Esophagus squamous epithelium (tissue), 5 donors: ENCODE data around the gene TFEB. TPM values are rescaled to one million over a fixed set of nuclear protein-coding genes. Genes with fewer than 3 reads are reported as not detected.

Experiments used
- DNase-seq: peaks from one replicate; lab custom pipeline; 2025; lab: John Stamatoyannopoulos, UW
- H3K27ac ChIP-seq, 4 donors: fragments of 200-600 bp; sonication (generic); one replicate each; pipeline ENCODE4 v1.5.1; 2016 to 2019; ENCODE audit warnings: mild to moderate bottlenecking in 1 of 4
- H3K27me3 ChIP-seq, 4 donors: fragments of 200-600 bp; sonication (generic); 1 replicate in 3 of 4; 2 replicates in 1 of 4; pipeline versions ENCODE4 v1.5.1 to v1.6.0; 2017 to 2021; ENCODE audit warnings: antibody characterized with exemption in 1 of 4
- H3K36me3 ChIP-seq, 3 donors: fragments of 200-600 bp; sonication (generic); one replicate each; pipeline ENCODE4 v1.5.1; 2016 to 2019
- H3K4me1 ChIP-seq, 3 donors: fragments of 200-600 bp; sonication (generic); one replicate each; pipeline ENCODE4 v1.5.1; 2017 to 2019
- H3K4me3 ChIP-seq, 4 donors: fragments of 200-600 bp; sonication (generic); 1 replicate in 3 of 4; 2 replicates in 1 of 4; pipeline ENCODE4 v1.5.1; 2016 to 2019; ENCODE audit warnings: mild to moderate bottlenecking in 2 of 4, moderate library complexity in 1 of 4
- H3K9me3 ChIP-seq, 3 donors: fragments of 200-600 bp; sonication (generic); one replicate each; pipeline ENCODE4 v1.5.1; 2016 to 2019
- CTCF ChIP-seq, 6 experiments: fragments of 450-650 bp in 4 of 6; fragments of 200-600 bp in 2 of 6; sonication (generic) in 2 of 6; IDR thresholded peaks; one replicate each; pipeline ENCODE4 v1.5.1; 2016 to 2019; ENCODE audit warnings: antibody characterized with exemption in 6 of 6, mild to moderate bottlenecking in 4 of 6, moderate library complexity in 4 of 6
- POLR2A ChIP-seq, 4 donors: fragments of 450-650 bp; IDR thresholded peaks; one replicate each; pipeline ENCODE4 v1.6.1; 2017; ENCODE audit warnings: antibody characterized with exemption in 4 of 4, mild to moderate bottlenecking in 4 of 4, moderate library complexity in 3 of 4
- WGBS, 2 donors: methylation state at CpG; one replicate each; pipeline ENCODE4 v1.1.5; 2018; 5-methylcytosine and 5-hydroxymethylcytosine counted together
- intact Hi-C: fragments of 100-400 bp; cut with DNase I; formaldehyde crosslinking; loops from one replicate; pipeline ENCODE4 v1.15.0; 2022
- total RNA-seq, 4 donors: library from RNA; depleted of rRNA; stranded (reverse); fragments of >200 nt; gene quantifications; one replicate each; pipeline ENCODE4 v1.1.0, GENCODE V29; 2016
- donor health status: DM: yes; HTN: yes; CAD: no.

Gene TFEB
- total RNA-seq, 4 donors from 2014 or later = 7.0 to 17.5 (median 13.4) TPM

DNA sequence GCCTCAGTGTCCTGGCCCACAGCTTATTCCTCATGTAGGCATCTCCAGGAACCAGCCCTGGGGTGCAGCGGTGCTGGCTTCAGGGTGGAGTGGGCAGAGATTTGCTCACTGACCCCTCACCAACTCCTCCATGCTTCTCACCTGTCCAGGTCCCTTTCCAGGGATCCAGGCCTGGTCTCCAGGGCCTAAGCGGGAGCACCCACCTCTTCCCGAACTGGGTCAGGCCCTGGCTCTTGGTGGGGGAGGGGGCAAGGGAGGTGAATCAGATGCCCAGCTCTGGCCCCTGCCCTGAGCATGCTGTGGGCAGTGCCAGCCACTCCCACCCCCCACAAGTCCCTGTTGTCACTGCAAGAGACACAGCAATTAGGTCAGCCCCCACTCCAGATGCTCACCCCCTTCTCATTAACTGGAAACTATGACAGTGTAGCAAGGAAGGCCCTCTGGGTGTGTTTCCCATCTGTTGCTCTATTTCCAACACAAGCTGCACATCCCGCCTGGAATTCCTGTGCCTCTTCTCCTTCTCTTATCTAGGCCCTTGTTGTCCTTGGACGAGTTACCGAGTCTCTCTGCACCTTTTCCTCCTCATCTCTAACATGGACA is 60.1 kb downstream of the TFEB start:
- Histone ChIP-seq H3K4me1 (no peaks in the 10 kb centered on the region), H3K27ac (no peak overlapping the region), H3K27me3 (peaks cover 0 to 10% (median 0%) of the 10 kb centered on the region in 4 donors), H3K4me3 (no peak overlapping the region), H3K9me3 (no peaks in the 10 kb centered on the region), H3K36me3 (no peaks in the 10 kb centered on the region)
- intact Hi-C loops = no loop called here
- WGBS, 2 donors = 76 to 84% methylated on average over 4 to 5 of the region's 6 CpGs
- TF ChIP-seq POLR2A (IDR thresholded peaks at IDR 0.05) = no peak
- no peak for TF ChIP-seq CTCF (IDR thresholded peaks at IDR 0.05)
- DNase-seq = no peak

- H3K36me3 ChIP-seq = no peaks in the 10 kb centered on the region
- intact Hi-C loops = no loop called here
- H3K4me1 ChIP-seq = no peaks in the 10 kb centered on the region
- no peak overlapping the region for H3K4me3 ChIP-seq
- H3K27ac ChIP-seq = no peak overlapping the region
- DNase-seq = no peak
- no peaks in the 10 kb centered on the region for H3K9me3 ChIP-seq
- peaks cover 0 to 10% (median 0%) of the 10 kb centered on the region in 4 donors for H3K27me3 ChIP-seq
- 84 to 86% methylated on average over 3 to 7 of the region's 7 CpGs for WGBS, 2 donors
- TF ChIP-seq POLR2A (IDR thresholded peaks at IDR 0.05) (no peak), CTCF (IDR thresholded peaks at IDR 0.05) (no peak)
Observed at GRCh38 chr6:41674231-41675000, 61.0 kb downstream of the TFEB start.

DNA sequence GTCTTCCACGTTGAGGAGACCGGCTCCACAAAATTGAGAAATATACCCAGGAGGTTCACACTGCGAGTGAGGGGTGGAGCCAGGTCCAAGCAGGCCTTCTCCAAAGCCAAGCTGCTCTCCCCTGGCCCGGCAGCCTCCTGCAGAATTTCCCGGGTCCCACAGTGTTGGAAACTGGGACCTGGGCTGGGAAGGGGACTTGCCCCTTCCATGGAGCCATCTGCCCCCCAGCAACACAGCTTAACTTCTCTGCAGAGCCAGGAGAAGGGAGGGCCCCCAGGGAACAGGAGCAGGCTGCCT is 61.8 kb downstream of the TFEB start:
- TF ChIP-seq POLR2A (IDR thresholded peaks at IDR 0.05) = no peak
- WGBS, 2 donors = 87% methylated on average over 3 of the region's 5 CpGs; no CpG with 5 or more reads in 1 of the 2 donors
- H3K4me1 ChIP-seq = no peaks in the 10 kb centered on the region
- H3K36me3 ChIP-seq = no peaks in the 10 kb centered on the region
- no peak overlapping the region for H3K4me3 ChIP-seq
- no peak overlapping the region for H3K27ac ChIP-seq
- no peak for DNase-seq
- peaks cover 0 to 10% (median 0%) of the 10 kb centered on the region in 4 donors for H3K27me3 ChIP-seq
- H3K9me3 ChIP-seq = no peaks in the 10 kb centered on the region
- intact Hi-C loops = no loop called here

DNA sequence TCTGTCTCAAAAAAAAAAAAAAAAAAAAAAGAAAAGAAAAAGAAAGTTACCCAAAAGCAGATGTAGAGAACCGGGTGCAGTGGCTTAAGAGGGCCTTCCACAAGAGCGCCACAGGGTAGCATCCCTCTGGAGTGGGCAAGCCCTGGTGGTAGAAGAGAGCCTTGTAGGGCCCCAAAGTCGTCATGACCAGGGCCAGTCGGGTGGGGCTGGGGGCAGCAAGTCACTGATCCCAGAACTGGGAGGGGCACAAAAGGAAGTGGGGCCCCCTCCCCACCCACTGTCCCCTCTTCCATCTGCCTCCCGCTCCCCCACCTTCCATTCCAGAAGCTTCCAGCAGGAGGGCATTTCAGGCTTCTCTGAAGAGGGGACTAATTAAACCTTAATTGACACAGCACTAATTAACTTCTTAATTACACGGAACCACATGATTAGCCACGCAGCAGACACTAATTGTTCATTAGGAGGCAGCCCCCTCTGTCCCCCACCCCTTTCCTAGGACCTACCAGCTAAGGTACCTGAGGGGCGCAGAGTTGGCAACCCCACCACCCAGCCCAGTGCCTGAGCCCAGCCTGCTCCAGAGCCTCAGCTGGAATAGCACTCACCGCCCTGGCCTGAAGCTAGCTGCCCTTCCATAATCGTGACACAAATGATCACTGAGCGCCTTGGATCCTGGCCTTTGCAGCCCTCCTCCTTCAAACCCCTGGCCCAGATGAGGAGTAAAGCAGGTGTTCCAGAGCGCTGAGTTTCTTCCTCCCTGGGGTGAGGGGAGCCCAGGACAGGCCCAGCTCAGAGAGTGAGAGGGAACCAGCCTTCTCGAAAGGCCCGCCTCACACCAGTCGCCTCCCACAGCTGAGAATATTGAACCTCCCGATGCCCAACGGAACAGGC is 62.3 kb downstream of the TFEB start:
- 69 to 89% methylated on average over 5 to 11 of the region's 17 CpGs for WGBS, 2 donors
- DNase-seq = no peak
- no peaks in the 10 kb centered on the region for H3K4me1 ChIP-seq

More for the DNA sequence above, 62.3 kb downstream of the TFEB start:
- Histone ChIP-seq H3K9me3 (no peaks in the 10 kb centered on the region), H3K4me3 (no peak overlapping the region), H3K36me3 (no peaks in the 10 kb centered on the region), H3K27me3 (peaks cover 0 to 10% (median 0%) of the 10 kb centered on the region in 4 donors), H3K27ac (no peak overlapping the region)
- TF ChIP-seq CTCF (IDR thresholded peaks at IDR 0.05) (no peak), POLR2A (IDR thresholded peaks at IDR 0.05) (no peak)
- intact Hi-C loops = no loop called here
